ENCODE results near the gene MACROD1. TPM values are rescaled to one million over a fixed set of nuclear protein-coding genes. Genes with fewer than 3 reads are reported as not detected.
A peak's percentile ranks its signal among the peaks of the same experiment; 100 is the strongest.

The MACROD1 gene
- total RNA-seq, 3 donors from 2014 or later (not counting 1 experiment from before 2014, with no cell fraction given), result 0.73 to 3.3 (median 1.8) TPM

DNA sequence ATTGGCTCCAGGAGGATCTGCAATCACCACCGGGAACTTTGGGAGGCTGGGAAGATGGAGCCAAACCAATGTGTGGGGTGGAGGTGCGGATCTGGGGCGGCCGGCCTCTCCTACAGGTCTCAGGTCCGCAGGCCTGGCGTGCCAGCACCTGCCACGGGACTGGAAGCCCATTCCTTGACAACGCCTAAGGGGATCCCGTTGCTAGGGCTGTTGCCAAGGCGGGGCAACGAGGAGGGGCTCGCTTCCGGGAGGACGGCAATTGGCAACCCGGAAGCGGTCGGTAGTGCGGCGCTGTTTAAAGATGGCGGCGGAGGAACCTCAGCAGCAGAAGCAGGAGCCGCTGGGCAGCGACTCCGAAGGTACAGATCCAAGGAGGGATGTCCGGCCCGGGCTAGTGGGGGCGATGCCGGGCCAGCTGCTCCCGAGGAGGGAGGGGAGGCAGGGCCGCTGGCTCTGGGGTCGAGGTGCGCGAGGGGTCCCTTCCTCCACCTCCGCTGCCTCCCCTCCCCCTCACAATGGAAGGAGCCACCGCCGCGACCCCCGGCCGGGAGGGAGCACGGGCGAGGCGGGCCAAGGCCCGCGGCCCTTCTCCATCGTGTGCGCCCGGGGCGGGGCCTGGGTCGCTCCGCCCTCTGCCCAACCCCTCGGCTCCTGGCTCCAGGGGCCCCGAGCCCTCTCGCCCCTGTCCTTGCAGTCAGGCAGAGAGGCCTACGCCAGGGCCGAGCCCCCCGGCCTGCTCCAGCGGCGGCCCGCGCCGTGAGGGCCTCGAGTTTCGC lies 179.6 kb downstream of the MACROD1 start, which contains the start of gene OTUB1:
Gene OTUB1 (plus strand): TSS at position 283 of the 776 bp plus-strand sequence. CDS start 19 bp downstream, at position 302.
- Histone ChIP-seq H3K4me3 (ENCODE audit: low read length) (peak within 1 kb of the TSS; percentile 76), H3K27me3 (ENCODE audit: control insufficient read depth, insufficient read depth, low read length) (no peaks in the 10 kb centered on the region), H3K27ac (ENCODE audit: low read length) (peak within 1 kb of the TSS; percentile 89), H3K36me3 (ENCODE audit: control insufficient read depth, insufficient read depth, low read length) (peaks cover 22% of the 10 kb centered on the region), H3K4me1 (ENCODE audit: control insufficient read depth, insufficient read depth, low read length) (peaks cover 33% of the 10 kb centered on the region), H3K9me3 (ENCODE audit: control insufficient read depth, insufficient read depth, low read length) (no peaks in the 10 kb centered on the region)
- Mint-ChIP-seq H3K27me3 (ENCODE audit: low read depth in 2 of 2) (no peaks in the 10 kb centered on the region), H3K4me3 (peak within 1 kb of the TSS; percentile 100), H3K27ac (peak within 1 kb of the TSS; percentile 97), H3K4me1 (peaks cover 11 to 28% of the 10 kb centered on the region in 2 donors), H3K36me3 (no peaks in the 10 kb centered on the region), H3K9me3 (no peaks in the 10 kb centered on the region)
- peak; percentile 78 to 93 for DNase-seq
- under 1% methylated on average over 63 of the region's 63 CpGs for WGBS (ENCODE audit: insufficient coverage)
- TF ChIP-seq, protein P1, sequence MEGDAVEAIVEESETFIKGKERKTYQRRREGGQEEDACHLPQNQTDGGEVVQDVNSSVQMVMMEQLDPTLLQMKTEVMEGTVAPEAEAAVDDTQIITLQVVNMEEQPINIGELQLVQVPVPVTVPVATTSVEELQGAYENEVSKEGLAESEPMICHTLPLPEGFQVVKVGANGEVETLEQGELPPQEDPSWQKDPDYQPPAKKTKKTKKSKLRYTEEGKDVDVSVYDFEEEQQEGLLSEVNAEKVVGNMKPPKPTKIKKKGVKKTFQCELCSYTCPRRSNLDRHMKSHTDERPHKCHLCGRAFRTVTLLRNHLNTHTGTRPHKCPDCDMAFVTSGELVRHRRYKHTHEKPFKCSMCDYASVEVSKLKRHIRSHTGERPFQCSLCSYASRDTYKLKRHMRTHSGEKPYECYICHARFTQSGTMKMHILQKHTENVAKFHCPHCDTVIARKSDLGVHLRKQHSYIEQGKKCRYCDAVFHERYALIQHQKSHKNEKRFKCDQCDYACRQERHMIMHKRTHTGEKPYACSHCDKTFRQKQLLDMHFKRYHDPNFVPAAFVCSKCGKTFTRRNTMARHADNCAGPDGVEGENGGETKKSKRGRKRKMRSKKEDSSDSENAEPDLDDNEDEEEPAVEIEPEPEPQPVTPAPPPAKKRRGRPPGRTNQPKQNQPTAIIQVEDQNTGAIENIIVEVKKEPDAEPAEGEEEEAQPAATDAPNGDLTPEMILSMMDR (IDR thresholded peaks at IDR 0.05), result no peak
- peak; percentile 91 to 94 (median 93) for ATAC-seq
- intact Hi-C loops (cut with micrococcal nuclease), result no loop called here

DNA sequence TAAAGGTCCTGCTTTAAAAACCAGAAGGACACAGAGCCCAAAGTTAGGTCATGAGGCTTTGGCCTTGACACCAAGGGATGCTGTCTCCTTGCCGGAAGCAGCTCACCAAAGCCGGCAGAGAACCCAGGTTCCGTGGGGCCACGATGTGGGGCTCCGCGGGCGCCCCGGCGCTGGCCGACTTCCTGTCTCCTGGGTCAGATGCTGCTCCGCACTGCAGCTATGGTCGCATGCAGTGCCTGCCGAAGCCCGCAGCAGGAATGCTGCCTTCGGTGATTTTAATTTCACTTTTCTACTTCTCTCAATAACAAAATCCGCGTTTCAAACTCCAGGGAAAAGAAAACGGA lies 180.1 kb downstream of the MACROD1 start:
- peak; percentile 79 to 84 (median 80) for ATAC-seq
- 0% methylated on average over 18 of the region's 18 CpGs for WGBS (ENCODE audit: insufficient coverage)
- TF ChIP-seq, protein P1 (IDR thresholded peaks at IDR 0.05), result no peak
- Mint-ChIP-seq H3K27ac (peak overlapping the region; percentile 97), H3K9me3 (no peaks in the 10 kb centered on the region), H3K27me3 (ENCODE audit: low read depth in 2 of 2) (no peaks in the 10 kb centered on the region), H3K36me3 (no peaks in the 10 kb centered on the region), H3K4me1 (peaks cover 11 to 28% of the 10 kb centered on the region in 2 donors), H3K4me3 (peak overlapping the region; percentile 100)
- DNase-seq, result peak; percentile 53 to 83
- no peaks in the 10 kb centered on the region for H3K27me3 ChIP-seq (ENCODE audit: control insufficient read depth, insufficient read depth, low read length)
- peak overlapping the region; percentile 89 for H3K27ac ChIP-seq (ENCODE audit: low read length)
- peaks cover 33% of the 10 kb centered on the region for H3K4me1 ChIP-seq (ENCODE audit: control insufficient read depth, insufficient read depth, low read length)
- H3K4me3 ChIP-seq (ENCODE audit: low read length), result peak overlapping the region; percentile 76
- intact Hi-C loops (cut with micrococcal nuclease), result no loop called here
- no peaks in the 10 kb centered on the region for H3K9me3 ChIP-seq (ENCODE audit: control insufficient read depth, insufficient read depth, low read length)
- H3K36me3 ChIP-seq (ENCODE audit: control insufficient read depth, insufficient read depth, low read length), result peaks cover 17% of the 10 kb centered on the region

DNA sequence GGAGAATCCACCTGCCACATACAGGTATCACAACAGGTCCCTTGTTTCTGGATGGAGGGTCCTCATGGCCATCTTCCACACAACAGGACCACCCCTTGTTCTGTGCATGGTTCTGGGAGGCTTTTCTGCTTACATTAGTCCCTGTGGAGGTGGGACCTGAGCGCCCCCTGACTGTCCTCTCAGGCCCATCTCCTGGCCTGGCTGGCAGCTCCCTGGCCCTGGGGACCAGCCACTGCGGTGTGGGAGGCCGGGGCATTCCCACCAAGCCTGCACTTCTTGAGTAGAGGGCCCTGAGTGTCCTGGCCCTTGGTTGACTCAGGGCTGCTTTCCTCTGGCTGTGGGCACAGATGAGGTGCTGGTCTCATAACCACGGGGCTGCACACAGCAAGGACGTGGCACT lies 186.5 kb downstream of the MACROD1 start:
- Histone ChIP-seq H3K27ac (ENCODE audit: low read length) (no peak overlapping the region), H3K36me3 (ENCODE audit: control insufficient read depth, insufficient read depth, low read length) (peaks cover 3% of the 10 kb centered on the region), H3K4me3 (ENCODE audit: low read length) (no peak overlapping the region), H3K27me3 (ENCODE audit: control insufficient read depth, insufficient read depth, low read length) (no peaks in the 10 kb centered on the region), H3K4me1 (ENCODE audit: control insufficient read depth, insufficient read depth, low read length) (peaks cover 25% of the 10 kb centered on the region), H3K9me3 (ENCODE audit: control insufficient read depth, insufficient read depth, low read length) (no peaks in the 10 kb centered on the region)
- Mint-ChIP-seq H3K4me1 (peaks cover 11 to 19% of the 10 kb centered on the region in 2 donors), H3K36me3 (no peaks in the 10 kb centered on the region), H3K27me3 (ENCODE audit: low read depth in 2 of 2) (no peaks in the 10 kb centered on the region), H3K27ac (no peak overlapping the region), H3K4me3 (peak overlapping the region; percentile 9), H3K9me3 (no peaks in the 10 kb centered on the region)
- TF ChIP-seq, protein P1 (IDR thresholded peaks at IDR 0.05), result no peak
- DNase-seq (no peak), ATAC-seq (no peak)
- intact Hi-C loops (cut with micrococcal nuclease), result no loop called here
- WGBS (ENCODE audit: insufficient coverage), result 80% methylated on average over 5 of the region's 5 CpGs
